GM12878 (cell line): ENCODE data around the gene ASS1. TPM values are rescaled to one million over a fixed set of nuclear protein-coding genes. Genes with fewer than 3 reads are reported as not detected.

Source experiments
- ATAC-seq: fragments of 200-7000 bp; cut with Tn5 transposase; 3 replicates; pipeline ENCODE4 v1.9.1; 2020; ENCODE audit warnings: mild to moderate bottlenecking, moderate library complexity
- BruUV-seq: library from RNA; stranded (reverse); fragments of 400-500 nt; replicated peaks from 2 replicates; lab custom pipeline; 2021; lab: Mats Ljungman, UMichigan
- CTCF ChIA-PET: fragments of 300-600 bp; sonication (Branson Sonifier 250); formaldehyde crosslinking; extraction: SDS; loops from one replicate; lab custom pipeline; 2021; ENCODE audit warnings: inconsistent platforms; lab: Yijun Ruan, JAX
- POLR2A ChIA-PET: fragments of 350-600 bp; formaldehyde crosslinking; extraction: SDS; loops from one replicate; lab custom pipeline; 2021; ENCODE audit warnings: inconsistent platforms; lab: Charles Lee
- RAD21 ChIA-PET: fragments of 300-600 bp; sonication (Branson Sonifier 250); formaldehyde crosslinking; loops from one replicate; lab custom pipeline; 2023; ENCODE audit warnings: antibody characterized with exemption; ENCODE audit not compliant: unreplicated experiment; lab: Charles Lee
- SMC1A ChIA-PET: fragments of 300-600 bp; sonication (Branson Sonifier 250); formaldehyde crosslinking; loops from one replicate; lab custom pipeline; 2023; ENCODE audit not compliant: unreplicated experiment, uncharacterized antibody; lab: Charles Lee
- DNase-seq: peaks from one replicate; pipeline ENCODE4 v3.0.0-alpha.2; 2011; ENCODE audit warnings: low read depth, low spot score
- FAIRE-seq: peaks from 3 replicates; lab custom pipeline; 2011; peaks lifted over from hg19 to GRCh38; lab: Jason Lieb, UNC
- H2AFZ ChIP-seq: 2 replicates; pipeline ENCODE4 v1.6.0; 2011; ENCODE audit warnings: low read depth, low read length, control low read depth; ENCODE audit not compliant: control insufficient read depth
- H3K27ac ChIP-seq: 2 replicates; pipeline ENCODE4 v1.5.1; 2011; ENCODE audit warnings: control low read depth; ENCODE audit not compliant: control insufficient read depth, insufficient read depth
- H3K27me3 ChIP-seq, 2 experiments: replicated peaks in 1 of 2; 2 replicates each; pipeline versions ENCODE4 v1.6.0 to v1.6.1; 2011; ENCODE audit warnings: low read length in 1 of 2; ENCODE audit not compliant: control insufficient read depth in 2 of 2, insufficient read depth in 2 of 2
- H3K36me3 ChIP-seq, 2 experiments: 2 replicates each; pipeline ENCODE4 v1.5.1; 2011; ENCODE audit warnings: low read length in 1 of 2; ENCODE audit not compliant: control insufficient read depth in 2 of 2, insufficient read depth in 2 of 2
- H3K4me1 ChIP-seq: 2 replicates; pipeline ENCODE4 v1.6.1; 2011; ENCODE audit warnings: mild to moderate bottlenecking, low read length, moderate library complexity, mixed read lengths; ENCODE audit not compliant: control insufficient read depth, insufficient read depth
- H3K4me2 ChIP-seq: 2 replicates; pipeline ENCODE4 v1.6.0; 2011; ENCODE audit warnings: control low read depth; ENCODE audit not compliant: control insufficient read depth, insufficient read depth
- H3K4me3 ChIP-seq: fragments of 200-600 bp; sonication (generic); 2 replicates; pipeline ENCODE4 v1.5.1; 2016
- H3K79me2 ChIP-seq: 2 replicates; pipeline ENCODE4 v1.6.0; 2011; ENCODE audit warnings: low read length; ENCODE audit not compliant: control insufficient read depth, insufficient read depth
- H3K9ac ChIP-seq: 2 replicates; pipeline ENCODE4 v1.8.0; 2011; ENCODE audit warnings: low read length, control low read depth, mixed read lengths; ENCODE audit not compliant: control insufficient read depth, insufficient read depth
- H3K9me3 ChIP-seq: replicated peaks from 3 replicates; pipeline ENCODE4 v1.5.1; 2011; ENCODE audit warnings: mild to moderate bottlenecking, low read length; ENCODE audit not compliant: control insufficient read depth, insufficient read depth
- H4K20me1 ChIP-seq: 2 replicates; pipeline ENCODE4 v1.6.0; 2011; ENCODE audit not compliant: control insufficient read depth, insufficient read depth
- EP300 ChIP-seq, 2 experiments: fragments of 150-350 bp in 1 of 2; IDR thresholded peaks; 2 replicates each; pipeline ENCODE4 v1.6.1; 2011 to 2012; ENCODE audit warnings: low read depth in 2 of 2, low read length in 2 of 2, borderline replicate concordance in 1 of 2, improper control_type of control experiment in 1 of 2, inconsistent platforms in 1 of 2; ENCODE audit not compliant: control insufficient read depth in 1 of 2
- EZH2 ChIP-seq: IDR thresholded peaks from 2 replicates; pipeline ENCODE4 v1.6.1; 2012; ENCODE audit warnings: low read depth, mild to moderate bottlenecking, control low read depth, inconsistent platforms, low read length, borderline replicate concordance; ENCODE audit not compliant: control insufficient read depth
- FOS ChIP-seq: IDR thresholded peaks from 3 replicates; pipeline ENCODE4 v1.6.1; 2011; ENCODE audit warnings: borderline replicate concordance; ENCODE audit not compliant: insufficient read length; ENCODE audit errors: extremely low read depth
- FOXK2 ChIP-seq: fragments of 450-650 bp; IDR thresholded peaks from 2 replicates; pipeline ENCODE4 v1.6.1; 2017; ENCODE audit warnings: mild to moderate bottlenecking, moderate library complexity
- RELA ChIP-seq: fragments of 450-650 bp; IDR thresholded peaks from 2 replicates; pipeline ENCODE4 v1.8.0; 2014; ENCODE audit warnings: borderline replicate concordance; ENCODE audit not compliant: partially characterized antibody
- WRNIP1 ChIP-seq: IDR thresholded peaks from 2 replicates; pipeline ENCODE4 v1.6.1; 2011; ENCODE audit warnings: low read depth, low read length, improper control_type of control experiment, borderline replicate concordance
- ZNF217 ChIP-seq: fragments of 450-650 bp; IDR thresholded peaks from 2 replicates; pipeline ENCODE4 v1.6.1; 2017; ENCODE audit warnings: antibody characterized with exemption, mild to moderate bottlenecking
- WGBS: methylation state at CpG from one replicate; pipeline ENCODE4 v1.1.6; 2016; ENCODE audit warnings: low lambda C conversion rate; ENCODE audit not compliant: insufficient replicate concordance, insufficient coverage; ENCODE audit errors: missing lambda C conversion rate; 5-methylcytosine and 5-hydroxymethylcytosine counted together
- in situ Hi-C: fragments of 300-500 bp; cut with MboI; formaldehyde crosslinking; loops from 9 replicates; pipeline ENCODE4 v1.14.3; 2018; ENCODE audit warnings: mixed read lengths
- intact Hi-C: fragments of 100-400 bp; cut with micrococcal nuclease; formaldehyde crosslinking; loops from one replicate; pipeline ENCODE4 v1.14.2; 2022; ENCODE audit not compliant: unreplicated experiment
- polyA plus RNA-seq, 11 experiments: library from polyadenylated mRNA; depleted of rRNA in 4 of 11; unstranded in 6 of 11; stranded (reverse) in 5 of 11; fragments of >200 nt; fragmentation: Nextera tagmentation in 4 of 11; fragmentation: Illumina TruSeq in 1 of 11; extraction: Ambion mirVana in 4 of 11; extraction: Trizol in 1 of 11; gene quantifications; 1 replicate in 1 of 11; 2 replicates in 10 of 11; pipeline versions ENCODE4 v1.2.1 to v1.2.3, GENCODE V29; 2011 to 2016; ENCODE audit warnings: inconsistent platforms in 2 of 11, missing spikeins in 2 of 11, low read depth in 1 of 11
- total RNA-seq, 4 experiments: library from RNA; depleted of rRNA in 3 of 4; stranded (reverse); fragments of >200 nt in 3 of 4; fragmentation: Illumina TruSeq in 1 of 4; extraction: Trizol in 1 of 4; gene quantifications; 2 replicates each; pipeline versions ENCODE4 v1.2.1 to v1.2.3, GENCODE V29; 2013 to 2021
- TF ChIP-seq, protein P1 (sequence below): fragments of 450-650 bp; IDR thresholded peaks from 2 replicates; pipeline ENCODE4 v1.6.1; 2017; ENCODE audit warnings: mild to moderate bottlenecking, moderate library complexity

Gene ASS1
- total and polyA plus RNA-seq, 10 of the 15 experiments (the other 5 are each of a cell fraction or from before 2014, with no cell fraction given), result 0.10 to 6.1 (median 0.28) TPM; not detected in 3

DNA sequence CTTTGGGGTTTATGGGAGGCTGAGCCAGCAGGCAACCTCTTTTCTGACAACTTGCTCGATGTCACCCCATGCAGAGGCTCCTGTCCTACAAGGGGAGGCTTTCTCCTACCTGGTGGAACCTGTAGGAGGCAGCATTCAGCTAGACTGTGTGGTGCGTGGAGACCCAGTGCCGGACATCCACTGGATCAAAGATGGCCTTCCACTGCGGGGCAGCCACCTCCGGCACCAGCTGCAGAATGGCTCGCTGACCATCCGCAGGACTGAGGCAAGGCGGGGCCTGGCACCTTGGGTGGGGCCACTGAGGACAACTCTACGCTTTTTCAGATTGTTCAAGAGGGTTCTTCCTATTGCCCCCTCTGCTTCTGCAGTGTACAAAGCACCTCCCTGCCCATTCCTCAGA lies 36.1 kb upstream of the ASS1 start:
- FAIRE-seq (no peak), DNase-seq (no peak), ATAC-seq (no peak)
- SMC1A ChIA-PET, result no interaction called here
- 31% methylated on average over 9 of the region's 9 CpGs for WGBS
- Histone ChIP-seq H3K27ac (no peak overlapping the region), H3K36me3 (no peaks in the 10 kb centered on the region), H3K9ac (no peak overlapping the region), H3K4me2 (no peak overlapping the region), H3K4me1 (no peaks in the 10 kb centered on the region), H3K9me3 (no peaks in the 10 kb centered on the region), H3K4me3 (no peak overlapping the region), H2AFZ (no peak overlapping the region), H3K27me3 (no peaks in the 10 kb centered on the region; a peak in 1 of 4 replicates), H3K79me2 (no peaks in the 10 kb centered on the region), H4K20me1 (no peaks in the 10 kb centered on the region)
- in situ Hi-C loops, result no loop called here
- CTCF ChIA-PET, result no interaction called here
- POLR2A ChIA-PET, result no interaction called here
- TF ChIP-seq FOS (no peak), WRNIP1 (no peak), ZNF217 (no peak), RELA (no peak), EZH2 (no peak), FOXK2 (no peak), EP300 (IDR thresholded peaks at IDR 0.05; ENCODE audit: borderline replicate concordance in 1 of 2, control insufficient read depth in 1 of 2, low read depth in 2 of 2, low read length in 2 of 2) (no peak)
- TF ChIP-seq, protein P1, sequence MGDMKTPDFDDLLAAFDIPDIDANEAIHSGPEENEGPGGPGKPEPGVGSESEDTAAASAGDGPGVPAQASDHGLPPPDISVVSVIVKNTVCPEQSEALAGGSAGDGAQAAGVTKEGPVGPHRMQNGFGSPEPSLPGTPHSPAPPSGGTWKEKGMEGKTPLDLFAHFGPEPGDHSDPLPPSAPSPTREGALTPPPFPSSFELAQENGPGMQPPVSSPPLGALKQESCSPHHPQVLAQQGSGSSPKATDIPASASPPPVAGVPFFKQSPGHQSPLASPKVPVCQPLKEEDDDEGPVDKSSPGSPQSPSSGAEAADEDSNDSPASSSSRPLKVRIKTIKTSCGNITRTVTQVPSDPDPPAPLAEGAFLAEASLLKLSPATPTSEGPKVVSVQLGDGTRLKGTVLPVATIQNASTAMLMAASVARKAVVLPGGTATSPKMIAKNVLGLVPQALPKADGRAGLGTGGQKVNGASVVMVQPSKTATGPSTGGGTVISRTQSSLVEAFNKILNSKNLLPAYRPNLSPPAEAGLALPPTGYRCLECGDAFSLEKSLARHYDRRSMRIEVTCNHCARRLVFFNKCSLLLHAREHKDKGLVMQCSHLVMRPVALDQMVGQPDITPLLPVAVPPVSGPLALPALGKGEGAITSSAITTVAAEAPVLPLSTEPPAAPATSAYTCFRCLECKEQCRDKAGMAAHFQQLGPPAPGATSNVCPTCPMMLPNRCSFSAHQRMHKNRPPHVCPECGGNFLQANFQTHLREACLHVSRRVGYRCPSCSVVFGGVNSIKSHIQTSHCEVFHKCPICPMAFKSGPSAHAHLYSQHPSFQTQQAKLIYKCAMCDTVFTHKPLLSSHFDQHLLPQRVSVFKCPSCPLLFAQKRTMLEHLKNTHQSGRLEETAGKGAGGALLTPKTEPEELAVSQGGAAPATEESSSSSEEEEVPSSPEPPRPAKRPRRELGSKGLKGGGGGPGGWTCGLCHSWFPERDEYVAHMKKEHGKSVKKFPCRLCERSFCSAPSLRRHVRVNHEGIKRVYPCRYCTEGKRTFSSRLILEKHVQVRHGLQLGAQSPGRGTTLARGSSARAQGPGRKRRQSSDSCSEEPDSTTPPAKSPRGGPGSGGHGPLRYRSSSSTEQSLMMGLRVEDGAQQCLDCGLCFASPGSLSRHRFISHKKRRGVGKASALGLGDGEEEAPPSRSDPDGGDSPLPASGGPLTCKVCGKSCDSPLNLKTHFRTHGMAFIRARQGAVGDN, result no peak
- BruUV-seq, result no TSS peak
- RAD21 ChIA-PET, result no interaction called here
- intact Hi-C loops, result no loop called here
